H54 (cell line): ENCODE data around the gene ARHGAP42.

Source experiments
- DNase-seq: peaks from one replicate; pipeline ENCODE4 v3.0.0; 2011; ENCODE audit warnings: low spot score, mixed read lengths; ENCODE audit not compliant: insufficient read length
- FAIRE-seq: peaks from 3 replicates; lab custom pipeline; 2011; peaks lifted over from hg19 to GRCh38; lab: Jason Lieb, UNC
- POLR2A ChIP-seq: IDR thresholded peaks from 2 replicates; pipeline ENCODE4 v1.6.1; 2011; ENCODE audit warnings: low read depth, mild to moderate bottlenecking, low read length

The ARHGAP42 gene

GRCh38 chr11:100671471-100671870, 15.6 kb upstream of the ARHGAP42 start:
- DNase-seq (no peak), FAIRE-seq (no peak)
- TF ChIP-seq POLR2A, result no peak

GRCh38 chr11:100672498-100673033, 14.5 kb upstream of the ARHGAP42 start:
- TF ChIP-seq POLR2A, result no peak
- DNase-seq (no peak), FAIRE-seq (no peak)

GRCh38 chr11:100673063-100673462, 14.0 kb upstream of the ARHGAP42 start:
- DNase-seq (no peak), FAIRE-seq (no peak)
- no peak for TF ChIP-seq POLR2A

GRCh38 chr11:100674212-100674611, 12.9 kb upstream of the ARHGAP42 start:
- TF ChIP-seq POLR2A, result no peak
- DNase-seq (no peak), FAIRE-seq (no peak)

GRCh38 chr11:100675115-100675650, 11.9 kb upstream of the ARHGAP42 start:
- FAIRE-seq (no peak), DNase-seq (no peak)
- TF ChIP-seq POLR2A, result no peak

GRCh38 chr11:100676901-100677300, 10.2 kb upstream of the ARHGAP42 start:
- no peak for DNase-seq
- TF ChIP-seq POLR2A, result no peak
- FAIRE-seq, result no peak

GRCh38 chr11:100677796-100678195, 9.3 kb upstream of the ARHGAP42 start:
- DNase-seq (no peak), FAIRE-seq (no peak)
- no peak for TF ChIP-seq POLR2A

- TF ChIP-seq POLR2A, result no peak
- DNase-seq (no peak), FAIRE-seq (no peak)
Measured at GRCh38 chr11:100680070-100680469, 7.0 kb upstream of the ARHGAP42 start.

GRCh38 chr11:100681064-100681502, 6.0 kb upstream of the ARHGAP42 start:
- FAIRE-seq (peak; percentile 30), DNase-seq (no peak)
- TF ChIP-seq POLR2A, result no peak

- FAIRE-seq, result peak; percentile 36
- no peak for TF ChIP-seq POLR2A
- DNase-seq, result no peak
Measured at GRCh38 chr11:100682247-100682969, 4.7 kb upstream of the ARHGAP42 start.

GRCh38 chr11:100683126-100683525, 4.0 kb upstream of the ARHGAP42 start:
- DNase-seq (no peak), FAIRE-seq (no peak)
- no peak for TF ChIP-seq POLR2A

- FAIRE-seq (no peak), DNase-seq (no peak)
- no peak for TF ChIP-seq POLR2A
Measured at GRCh38 chr11:100684101-100685065, 2.7 kb upstream of the ARHGAP42 start.

- no peak for TF ChIP-seq POLR2A
- DNase-seq (no peak), FAIRE-seq (no peak)
Measured at GRCh38 chr11:100686476-100687053, 523 bp upstream of the ARHGAP42 start.
